Measurements from ENCODE around the gene IFNGR1.

DNA sequence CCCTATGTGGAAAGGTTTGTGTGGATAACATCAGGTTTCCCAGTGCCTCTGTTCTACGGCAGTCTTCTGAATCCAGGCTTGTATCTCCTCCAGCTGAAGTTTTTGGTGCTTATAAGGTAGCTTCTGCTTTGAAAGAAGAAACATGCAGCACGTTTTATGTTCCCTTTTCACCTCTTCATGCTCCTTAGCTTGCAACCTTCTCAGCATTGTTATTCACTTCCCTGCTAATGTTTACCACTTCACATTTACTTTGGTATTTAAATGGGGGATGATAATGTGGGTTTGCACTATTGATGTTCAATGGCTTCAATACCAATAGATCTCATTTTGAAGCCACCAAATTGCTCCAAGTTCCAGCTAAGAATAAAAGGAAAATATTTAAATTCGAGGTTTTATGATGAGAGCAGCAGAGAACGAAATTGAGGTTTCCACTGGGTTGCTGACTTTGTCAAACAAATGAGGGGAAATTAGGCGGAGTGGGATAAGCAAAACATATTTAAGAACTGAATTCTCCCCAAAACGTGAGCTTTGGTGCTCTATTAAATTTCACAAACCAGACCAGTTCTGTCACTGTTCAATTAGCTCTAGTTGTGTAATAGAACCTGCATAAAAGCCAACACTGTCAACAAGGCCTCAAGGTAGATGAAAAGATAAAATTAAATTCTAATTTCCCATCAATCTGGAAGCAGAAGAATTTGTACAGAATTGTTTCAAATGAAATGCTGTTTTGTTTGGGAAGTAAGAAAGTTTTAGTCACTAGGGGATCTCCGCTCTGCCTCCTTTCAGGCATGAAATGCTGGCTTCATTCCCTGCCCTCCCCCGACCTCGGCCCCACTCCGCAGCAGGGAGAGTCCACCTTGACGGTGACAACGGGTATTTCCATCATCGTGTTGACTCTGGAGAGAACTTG is 47.1 kb downstream of the IFNGR1 start:
- TF ChIP-seq POLR2A (IDR thresholded peaks at IDR 0.05) (no peak), POLR2AphosphoS5 (IDR thresholded peaks at IDR 0.05) (no peak), CTCF (IDR thresholded peaks at IDR 0.05) (no peak)
